ENCODE results near the gene MBP. TPM values are rescaled to one million over a fixed set of nuclear protein-coding genes. Genes with fewer than 3 reads are reported as not detected.

MBP gene
- 10 to 100 TPM; 37.9 to 48.5 (median 47.4) TPM for total RNA-seq
- long read RNA-seq, donor 1, full-length matches to known transcripts: 16 of 30 reads
- long read RNA-seq, donor 1, partial matches to known transcripts: 1 of 30 reads
- long read RNA-seq, donor 1, other reads (novel, unspliced or antisense): 13 of 30 reads
- long read RNA-seq, donor 2, full-length matches to known transcripts: 25 of 31 reads
- long read RNA-seq, donor 2, partial matches to known transcripts: 1 of 31 reads
- long read RNA-seq, donor 2, other reads (novel, unspliced or antisense): 5 of 31 reads

DNA sequence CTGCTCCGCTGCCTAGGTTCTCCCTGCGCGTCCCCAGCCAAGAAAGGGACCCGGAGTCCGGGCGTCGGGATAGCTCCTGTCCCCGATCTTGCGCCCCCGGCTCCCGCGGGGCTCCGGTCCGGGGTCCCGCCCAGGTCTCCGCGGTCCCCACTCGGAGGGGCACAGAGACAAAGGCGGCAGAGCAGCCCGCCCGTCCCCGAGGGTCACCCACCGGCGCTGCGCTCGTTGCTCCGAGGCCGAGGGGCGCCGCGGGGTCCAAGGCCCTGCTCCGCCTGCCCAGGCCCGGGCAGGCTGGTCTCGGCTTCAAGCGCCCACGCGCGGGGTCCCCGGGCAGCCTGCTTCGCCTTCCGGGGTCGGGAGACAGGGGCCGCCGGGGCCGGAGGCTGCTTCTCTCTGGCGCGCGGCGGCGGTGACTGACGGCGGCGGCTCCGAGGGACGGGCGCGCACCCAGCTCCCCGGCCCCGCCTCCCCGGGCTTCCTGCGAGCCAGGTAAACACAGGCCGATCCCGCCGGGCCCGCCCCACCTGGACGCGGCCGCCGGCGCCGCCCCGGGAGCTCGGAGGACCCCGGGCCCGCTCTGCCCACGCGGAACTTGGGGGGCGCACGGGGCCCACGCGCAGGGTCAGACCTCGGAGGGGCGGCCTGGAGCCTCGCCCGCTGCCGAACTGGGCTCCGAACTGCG, at the start of gene MBP:
TSS of gene MBP (minus strand) at position 415 of the 682 bp plus-strand sequence. CDS start 27,522 bp downstream, outside the sequence.
- H3K9me3 ChIP-seq: no peaks in the 10 kb centered on the region
- ATAC-seq (peak; percentile 86), DNase-seq (peak; percentile 92 to 95 (median 93))
- intact Hi-C loops (cut with DNase I, micrococcal nuclease): no loop called here
- peak within 1 kb of the TSS; percentile 93 for H3K4me3 ChIP-seq
- no peaks in the 10 kb centered on the region for H3K36me3 ChIP-seq (ENCODE audit: low read depth)
- TF ChIP-seq, protein P1, sequence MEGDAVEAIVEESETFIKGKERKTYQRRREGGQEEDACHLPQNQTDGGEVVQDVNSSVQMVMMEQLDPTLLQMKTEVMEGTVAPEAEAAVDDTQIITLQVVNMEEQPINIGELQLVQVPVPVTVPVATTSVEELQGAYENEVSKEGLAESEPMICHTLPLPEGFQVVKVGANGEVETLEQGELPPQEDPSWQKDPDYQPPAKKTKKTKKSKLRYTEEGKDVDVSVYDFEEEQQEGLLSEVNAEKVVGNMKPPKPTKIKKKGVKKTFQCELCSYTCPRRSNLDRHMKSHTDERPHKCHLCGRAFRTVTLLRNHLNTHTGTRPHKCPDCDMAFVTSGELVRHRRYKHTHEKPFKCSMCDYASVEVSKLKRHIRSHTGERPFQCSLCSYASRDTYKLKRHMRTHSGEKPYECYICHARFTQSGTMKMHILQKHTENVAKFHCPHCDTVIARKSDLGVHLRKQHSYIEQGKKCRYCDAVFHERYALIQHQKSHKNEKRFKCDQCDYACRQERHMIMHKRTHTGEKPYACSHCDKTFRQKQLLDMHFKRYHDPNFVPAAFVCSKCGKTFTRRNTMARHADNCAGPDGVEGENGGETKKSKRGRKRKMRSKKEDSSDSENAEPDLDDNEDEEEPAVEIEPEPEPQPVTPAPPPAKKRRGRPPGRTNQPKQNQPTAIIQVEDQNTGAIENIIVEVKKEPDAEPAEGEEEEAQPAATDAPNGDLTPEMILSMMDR (IDR thresholded peaks at IDR 0.05): no peak
- peaks cover 39% of the 10 kb centered on the region for H3K4me1 ChIP-seq (ENCODE audit: low read depth)

DNA sequence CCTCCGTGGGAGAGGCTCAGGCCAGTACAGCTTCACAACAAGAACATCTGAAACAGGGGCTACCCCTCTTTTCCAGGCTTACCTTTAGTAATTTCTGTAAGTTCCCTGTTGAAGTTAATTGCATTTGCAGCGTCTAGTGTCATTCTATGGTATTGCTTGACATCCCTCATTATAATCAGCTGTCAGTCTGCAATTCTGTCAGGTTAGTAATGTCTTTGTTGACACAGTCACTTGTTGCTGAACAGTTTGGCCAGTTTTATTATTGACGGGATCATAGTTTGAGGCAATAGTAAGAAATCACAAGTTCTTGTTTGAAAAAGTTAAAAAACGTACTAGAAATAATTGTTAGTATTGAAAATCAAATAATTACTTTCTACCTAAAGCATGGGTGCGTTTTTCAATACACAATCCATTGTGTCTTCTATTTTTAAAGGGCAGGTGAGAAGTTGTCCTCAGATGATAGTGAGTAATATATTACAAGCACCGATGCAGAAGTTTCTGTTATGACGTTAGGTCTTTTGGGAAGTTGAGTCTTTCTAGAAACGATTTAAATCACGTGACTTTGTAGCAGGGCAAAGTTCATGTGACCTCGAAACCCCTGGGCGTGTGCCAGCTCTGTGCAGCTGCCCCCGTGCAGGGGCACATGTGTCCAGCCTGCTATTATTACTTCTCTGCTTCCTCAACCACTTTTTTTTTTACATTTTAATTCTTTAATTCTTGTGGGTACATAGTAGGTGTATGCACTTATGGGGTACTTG, 49.5 kb upstream of the MBP start:
- no peaks in the 10 kb centered on the region for H3K4me1 ChIP-seq (ENCODE audit: low read depth)
- TF ChIP-seq, protein P1 (IDR thresholded peaks at IDR 0.05): no peak
- H3K4me3 ChIP-seq: no peak overlapping the region
- no peak for ATAC-seq
- no peaks in the 10 kb centered on the region for H3K9me3 ChIP-seq
- no peaks in the 10 kb centered on the region for H3K36me3 ChIP-seq (ENCODE audit: low read depth)
- intact Hi-C loops (cut with DNase I, micrococcal nuclease): no loop called here
- DNase-seq: no peak

DNA sequence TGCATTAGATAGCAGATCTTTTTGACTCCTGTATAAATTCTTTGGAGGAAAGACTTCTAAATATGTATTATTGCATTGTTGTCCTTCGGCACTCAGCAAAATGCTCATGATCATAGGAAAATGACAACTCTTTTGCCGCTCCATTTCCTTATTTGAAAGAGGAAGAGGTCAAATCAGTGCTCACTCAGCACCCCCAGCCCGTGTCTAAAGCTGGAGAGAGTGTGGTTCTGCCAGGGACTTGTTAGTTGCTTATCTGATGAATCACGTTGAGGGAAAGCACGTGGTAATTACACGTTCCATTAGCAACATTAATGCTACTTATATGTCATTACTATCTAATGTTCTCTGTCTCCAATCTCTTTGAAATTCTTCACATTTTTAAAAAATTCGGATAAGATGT, 46.0 kb upstream of the MBP start:
- intact Hi-C loops (cut with DNase I, micrococcal nuclease): no loop called here
- Histone ChIP-seq H3K4me1 (ENCODE audit: low read depth) (no peaks in the 10 kb centered on the region), H3K4me3 (no peak overlapping the region), H3K36me3 (ENCODE audit: low read depth) (no peaks in the 10 kb centered on the region), H3K9me3 (no peaks in the 10 kb centered on the region)
- ATAC-seq (peak; percentile 26), DNase-seq (peak in 1 of 3 donors; percentile 15)
- TF ChIP-seq, protein P1 (IDR thresholded peaks at IDR 0.05): no peak

DNA sequence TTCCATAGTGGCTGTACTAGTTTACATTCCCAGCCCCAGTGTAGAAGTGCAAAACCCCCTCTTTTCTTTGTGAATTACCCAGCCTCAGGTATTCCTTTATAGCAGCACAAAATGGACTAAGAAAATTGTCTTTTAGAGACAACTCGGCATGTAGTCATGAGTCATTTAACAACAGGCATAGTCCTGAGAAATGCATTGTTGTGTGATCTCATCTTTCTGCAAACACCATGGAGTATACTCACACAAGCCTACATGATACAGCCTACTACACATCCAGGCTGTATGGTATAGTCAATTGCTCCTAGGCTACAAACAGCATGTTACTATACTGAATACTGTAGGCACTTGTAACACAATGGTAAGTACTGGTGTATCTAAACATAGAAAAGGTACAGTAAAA, 44.4 kb upstream of the MBP start:
- Histone ChIP-seq H3K36me3 (ENCODE audit: low read depth) (no peaks in the 10 kb centered on the region), H3K4me3 (no peak overlapping the region), H3K4me1 (ENCODE audit: low read depth) (no peaks in the 10 kb centered on the region), H3K9me3 (no peaks in the 10 kb centered on the region)
- DNase-seq (no peak), ATAC-seq (no peak)
- TF ChIP-seq, protein P1 (IDR thresholded peaks at IDR 0.05): no peak
- intact Hi-C loops (cut with DNase I, micrococcal nuclease): no loop called here

DNA sequence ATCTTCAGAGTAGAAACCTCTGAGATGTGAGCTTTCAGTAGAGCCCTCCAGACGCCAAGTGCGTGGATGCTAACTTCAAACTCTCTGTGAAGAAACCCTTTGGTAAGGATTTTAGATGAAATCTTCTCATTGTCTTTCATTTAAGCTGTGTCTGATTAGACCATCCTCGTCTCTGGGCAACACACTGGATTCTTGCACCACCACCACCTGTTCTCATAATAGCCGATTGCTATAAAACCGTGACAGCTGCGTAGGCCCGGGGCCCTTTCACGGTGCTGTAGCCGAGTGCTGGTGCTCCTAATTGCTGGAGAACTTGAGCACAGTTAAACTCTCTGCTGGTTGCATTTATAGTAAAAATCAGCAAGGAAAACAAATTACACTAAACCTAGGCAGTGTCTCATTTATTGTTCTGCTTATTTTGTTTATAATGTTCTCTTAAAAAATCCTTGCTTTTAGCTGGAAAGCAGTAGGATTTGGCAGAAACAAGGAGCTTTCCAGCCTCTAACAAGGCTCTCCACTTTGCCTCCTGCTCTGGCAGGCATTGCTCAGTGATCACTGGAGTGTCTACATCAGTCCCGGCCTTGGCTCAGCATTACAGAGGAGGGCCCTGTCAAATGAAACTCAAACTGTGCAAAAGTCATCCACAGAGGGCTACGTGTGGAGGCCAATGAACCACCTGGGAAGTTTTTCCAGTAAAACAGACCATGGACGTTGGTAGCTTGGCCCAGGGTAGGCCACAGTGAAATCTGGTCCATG, 40.9 kb upstream of the MBP start:
- Histone ChIP-seq H3K36me3 (ENCODE audit: low read depth) (no peaks in the 10 kb centered on the region), H3K9me3 (no peaks in the 10 kb centered on the region), H3K4me3 (no peak overlapping the region), H3K4me1 (ENCODE audit: low read depth) (no peaks in the 10 kb centered on the region)
- TF ChIP-seq, protein P1 (IDR thresholded peaks at IDR 0.05): no peak
- DNase-seq: no peak
- intact Hi-C loops (cut with DNase I, micrococcal nuclease): no loop called here
- no peak for ATAC-seq

Data from mucosa of descending colon (tissue), 3 donors.